Measurements from ENCODE around the gene CFAP45.
"Not testable (repeated sequence)": the region's sequence is repeated elsewhere in the genome, so short reads cannot be mapped to it uniquely, and the experiment has no call there.

The CFAP45 gene

DNA sequence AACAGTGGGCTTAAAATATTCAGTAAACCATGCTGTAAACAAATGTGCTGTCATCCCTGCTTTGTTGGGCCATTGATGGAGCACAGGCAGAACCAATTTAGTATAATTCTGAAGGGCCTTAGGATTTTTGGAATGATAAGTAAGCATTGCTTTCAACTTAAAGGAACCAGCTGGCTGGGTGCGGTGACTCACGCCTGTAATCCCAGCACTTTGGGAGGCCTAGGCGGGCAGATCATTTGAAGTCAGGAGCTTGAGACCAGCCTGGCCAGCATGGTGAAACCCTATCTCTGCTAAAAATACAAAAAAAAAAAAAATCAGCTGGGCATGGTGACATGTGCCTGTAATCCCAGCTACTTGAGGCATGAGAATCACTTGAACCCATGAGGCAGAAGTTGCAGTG, 4.1 kb upstream of the CFAP45 start:
- DNase-seq: not testable (repeated sequence)

DNA sequence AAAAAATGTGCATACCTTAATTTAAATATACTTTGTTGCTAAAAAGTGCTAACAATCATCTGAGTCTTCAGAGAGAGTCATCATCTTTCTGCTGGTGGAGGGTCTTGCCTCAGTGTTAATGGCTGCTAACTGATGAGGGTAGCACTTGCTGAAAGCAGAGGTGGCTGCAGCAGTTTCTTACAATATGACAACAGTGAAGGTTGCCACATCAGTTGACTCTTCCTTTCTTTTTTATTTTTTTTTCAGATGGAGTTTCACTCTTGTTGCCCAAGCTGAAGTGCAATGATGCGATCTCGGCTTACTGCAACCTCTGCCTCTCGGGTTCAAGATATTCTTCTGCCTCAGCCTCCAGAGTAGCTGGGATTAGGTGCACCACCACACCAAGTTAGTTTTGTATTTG, 2.6 kb upstream of the CFAP45 start:
- peak; percentile 25 to 50 for DNase-seq

GRCh38 chr1:159900755-159901360, 893 bp upstream of the CFAP45 start:
- DNase-seq: no peak

GRCh38 chr1:159899634-159900033, 331 bp downstream of the CFAP45 start:
- DNase-seq: not testable (repeated sequence)

- no peak for DNase-seq
These were observed 1.4 kb downstream of the CFAP45 start for GRCh38 chr1:159898527-159898926.

GRCh38 chr1:159897962-159898361, 2.0 kb downstream of the CFAP45 start:
- DNase-seq: peak; percentile 76 to 78

DNA sequence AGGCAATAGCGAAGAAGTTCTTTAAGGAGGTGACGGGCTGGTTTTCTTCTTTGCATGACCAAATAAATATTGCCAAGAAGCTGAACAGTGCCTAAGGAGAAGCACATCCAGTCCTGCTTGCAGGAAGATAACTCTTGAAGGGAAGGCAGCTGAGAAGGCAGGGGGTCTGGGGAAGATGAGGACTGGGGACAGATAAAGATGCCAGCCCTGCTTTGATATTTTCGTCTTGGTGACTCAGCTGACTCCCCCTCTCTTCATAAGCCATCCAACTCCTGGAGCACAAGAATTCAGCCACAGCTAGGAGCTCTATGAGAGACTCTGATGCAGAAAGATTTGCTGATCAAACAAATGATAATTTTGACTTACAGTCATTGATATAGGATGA, 3.4 kb downstream of the CFAP45 start:
- no peak for DNase-seq

DNA sequence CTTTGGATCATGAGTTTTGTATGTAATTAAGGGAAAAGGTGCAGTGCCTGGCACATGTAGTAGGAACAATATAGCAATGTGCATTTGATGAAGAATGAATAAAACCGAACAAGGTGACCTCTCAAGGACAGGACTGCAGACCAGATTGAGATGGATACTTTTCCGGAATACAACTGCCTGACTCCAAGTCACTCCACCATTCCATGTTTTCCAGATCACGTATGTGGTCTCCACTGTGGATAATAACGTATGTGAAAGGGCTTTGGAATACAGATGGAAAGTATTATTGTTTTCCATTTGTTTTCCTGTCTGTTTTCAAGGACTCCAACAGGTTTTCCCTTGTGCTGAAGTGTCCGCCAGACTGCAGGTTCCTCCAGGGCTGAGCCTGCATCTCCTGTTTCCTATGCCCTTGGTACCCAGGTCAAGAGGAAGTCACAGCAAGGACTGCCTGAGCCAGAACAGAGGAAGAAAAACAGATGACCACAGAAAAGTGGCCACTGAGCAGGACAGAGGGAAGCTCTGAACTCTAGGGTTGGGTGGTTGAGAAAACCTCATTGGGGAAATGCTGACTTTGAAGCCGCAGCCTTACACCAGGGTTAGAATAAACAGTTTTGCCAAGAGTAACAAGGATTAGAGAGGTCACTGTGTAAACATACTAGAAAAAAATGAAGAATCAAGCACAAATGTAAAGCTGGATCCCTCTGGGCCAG, 4.0 kb downstream of the CFAP45 start:
- peak; percentile 64 to 68 for DNase-seq

DNA sequence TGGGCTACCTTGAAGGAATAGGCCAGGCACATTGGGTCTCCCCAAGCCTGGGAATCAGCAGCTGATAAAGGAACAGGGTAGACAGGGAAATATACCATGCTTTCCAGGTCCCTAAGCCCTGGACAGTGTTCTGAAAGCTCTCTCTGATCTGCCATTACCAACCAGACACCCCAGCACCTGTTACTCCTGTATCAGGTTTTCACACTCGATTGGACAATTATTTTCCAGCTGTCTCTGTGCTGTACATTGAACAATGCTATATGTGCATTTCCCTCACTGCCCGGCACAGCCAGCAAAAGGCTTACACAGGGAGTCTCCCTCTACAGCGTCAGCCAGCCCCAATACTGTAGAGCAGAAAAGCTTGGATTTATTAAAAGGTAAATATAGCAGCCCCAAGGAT, 4.7 kb downstream of the CFAP45 start:
- DNase-seq: no peak

- no peak for DNase-seq
These were observed 7.0 kb downstream of the CFAP45 start for GRCh38 chr1:159892944-159893343.

DNA sequence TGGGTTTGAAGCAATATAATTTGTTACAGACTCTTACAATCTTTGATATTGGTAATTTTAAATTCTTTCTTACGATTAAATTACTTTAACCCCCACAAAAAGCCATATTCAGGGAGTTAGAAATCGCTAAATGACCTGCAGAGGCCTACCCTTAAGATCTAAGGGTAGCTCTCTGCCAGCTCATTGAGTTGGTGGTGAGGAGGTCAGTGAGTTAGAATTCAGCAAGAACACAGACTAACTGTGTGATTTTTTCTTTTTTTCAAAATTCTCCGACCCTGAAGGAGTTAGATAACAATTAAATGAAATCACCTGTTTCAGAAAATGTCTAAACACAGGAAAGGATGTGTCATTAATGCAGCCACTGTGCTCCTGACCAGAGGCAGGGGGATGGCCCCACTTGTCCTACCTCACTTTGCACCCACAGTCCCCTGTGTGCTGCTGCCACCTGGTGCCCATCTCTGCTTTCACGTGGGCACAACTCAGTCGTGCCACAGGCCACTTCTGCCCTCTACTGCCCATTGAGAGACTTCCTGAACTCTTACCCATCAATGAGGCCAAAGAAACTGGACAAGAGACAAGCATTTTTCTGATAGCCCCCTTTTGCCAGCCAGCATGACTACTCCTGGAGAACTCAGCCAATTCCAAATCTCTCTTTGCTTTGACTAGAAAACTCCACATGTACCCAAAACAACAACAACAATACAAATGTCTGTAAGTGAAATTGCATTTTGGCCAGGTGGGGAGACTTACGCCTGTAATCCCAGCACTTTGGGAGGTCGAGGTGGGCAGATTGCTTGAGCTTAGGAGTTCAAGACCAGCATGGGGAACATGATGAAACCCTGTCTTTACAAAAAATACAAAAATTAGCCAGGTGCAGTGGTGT, 8.4 kb downstream of the CFAP45 start:
- peak; percentile 91 for DNase-seq

GRCh38 chr1:159890390-159890789, 9.6 kb downstream of the CFAP45 start:
- no peak for DNase-seq

- DNase-seq: peak; percentile 86 to 88
These were observed 10.1 kb downstream of the CFAP45 start for GRCh38 chr1:159889821-159890252.

DNA sequence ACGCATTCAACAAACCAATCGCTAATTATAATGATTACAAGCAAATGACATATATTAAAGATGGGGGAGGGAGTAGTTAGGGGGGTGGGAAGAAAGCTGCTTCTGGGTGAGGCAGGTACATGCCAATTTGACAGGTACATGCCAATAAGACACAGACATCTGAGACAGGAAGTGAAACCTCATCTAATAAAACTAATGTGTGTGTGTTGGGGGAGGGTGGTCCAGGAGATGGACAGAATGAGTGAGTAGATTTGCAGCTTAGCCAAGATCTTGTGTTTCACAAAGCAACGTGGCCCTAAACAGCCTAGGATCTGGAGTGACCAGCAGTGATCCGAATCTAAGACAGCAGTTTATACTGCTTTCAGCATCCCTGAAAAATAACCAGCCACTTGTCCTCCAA, 10.8 kb downstream of the CFAP45 start:
- no peak for DNase-seq

- no peak for DNase-seq
These were observed 15.7 kb downstream of the CFAP45 start for GRCh38 chr1:159884296-159884695.

DNA sequence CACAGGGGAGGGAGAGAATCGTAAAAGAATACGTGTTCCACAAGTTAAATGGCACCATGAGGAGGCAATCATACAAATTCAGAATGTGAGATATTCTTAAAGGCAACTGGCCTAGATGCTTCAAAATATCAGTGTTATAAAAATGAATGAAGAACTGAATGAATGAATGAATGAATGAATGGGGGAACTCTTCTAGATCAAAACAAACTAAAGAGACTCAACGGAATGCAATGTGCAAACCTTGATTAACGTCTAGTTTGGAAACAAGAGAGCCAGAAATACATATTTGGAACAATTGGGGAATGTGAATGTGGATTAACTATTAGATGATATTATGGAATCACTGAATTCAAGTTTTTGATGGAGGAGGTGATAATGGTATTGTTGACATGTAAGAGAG, 16.8 kb downstream of the CFAP45 start:
- no peak for DNase-seq

- DNase-seq: peak; percentile 43 to 49
These were observed 17.5 kb downstream of the CFAP45 start for GRCh38 chr1:159882527-159882862.

DNA sequence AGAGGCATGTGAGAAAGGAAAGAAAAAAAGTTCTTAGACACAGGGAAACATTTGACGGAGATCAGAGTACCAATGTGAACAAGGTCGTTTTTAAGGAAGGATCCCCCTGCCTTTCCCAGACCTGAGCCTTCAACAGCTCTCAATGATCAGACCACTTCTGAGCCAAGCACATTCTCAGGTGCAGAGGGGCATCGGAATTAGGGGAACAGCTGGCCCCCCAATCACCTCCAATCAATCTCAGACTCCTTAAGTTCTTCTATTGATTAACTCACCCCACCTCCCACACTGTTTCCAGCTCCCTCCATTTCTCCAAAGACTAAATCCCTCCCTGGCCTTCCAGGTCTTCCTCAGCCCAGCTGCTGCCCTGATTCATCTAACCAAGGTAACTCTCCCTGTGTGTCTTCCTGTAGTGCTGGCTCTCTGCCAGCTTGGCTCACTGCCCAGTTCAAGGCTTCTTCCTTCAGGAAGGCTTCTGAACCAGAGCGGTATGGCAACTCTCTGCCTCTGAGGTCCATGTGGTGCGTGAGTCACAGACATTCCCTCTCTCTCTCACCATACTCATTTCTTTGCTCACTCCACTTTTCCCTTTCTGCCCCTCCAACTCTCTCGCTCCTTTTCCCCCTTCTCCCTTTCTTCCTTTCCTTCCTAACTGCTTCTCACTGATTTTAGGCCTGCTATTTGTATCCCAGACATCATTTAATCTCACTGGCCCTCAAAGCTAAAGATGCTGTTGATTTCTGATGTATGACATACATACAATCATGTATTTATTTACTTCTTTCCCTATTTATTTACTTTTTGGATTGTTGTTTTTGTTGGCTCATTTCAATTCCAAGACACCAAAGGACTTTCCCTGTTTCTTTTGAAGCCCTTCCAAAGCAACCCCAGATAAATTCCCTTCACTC, 18.1 kb downstream of the CFAP45 start:
- DNase-seq: peak; percentile 54 to 76

GRCh38 chr1:159880430-159880829, 19.5 kb downstream of the CFAP45 start:
- DNase-seq: peak; percentile 24 to 26

GRCh38 chr1:159879977-159880376, 20.0 kb downstream of the CFAP45 start:
- DNase-seq: peak; percentile 81 to 87

DNA sequence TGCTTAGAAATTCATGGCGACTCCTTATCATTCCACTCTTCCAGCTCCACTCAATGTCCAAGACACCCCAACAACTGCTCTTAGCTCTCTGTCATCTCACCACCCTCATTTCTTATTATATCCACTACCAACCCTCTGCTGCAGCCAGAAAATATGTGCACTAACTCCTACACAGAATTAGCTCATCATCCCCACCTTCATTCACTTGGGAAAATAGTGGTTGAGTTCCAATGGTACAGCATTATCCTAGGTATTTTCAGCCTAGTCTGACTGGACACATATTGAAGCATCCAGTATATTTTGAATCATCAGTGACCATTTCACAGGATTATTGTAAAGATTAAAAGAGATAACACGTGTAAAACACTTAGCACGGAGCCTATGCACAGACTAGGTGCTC, 20.8 kb downstream of the CFAP45 start:
- DNase-seq: no peak

- DNase-seq: no peak
These were observed 22.1 kb downstream of the CFAP45 start for GRCh38 chr1:159877695-159878444.
